Endothelial cell of umbilical vein (primary cell): Measurements from ENCODE around the gene SGPL1. TPM values are rescaled to one million over a fixed set of nuclear protein-coding genes. Genes with fewer than 3 reads are reported as not detected.

Experiments used
- BruUV-seq: library from RNA; stranded (reverse); fragments of 400-500 nt; replicated peaks from 2 replicates; lab custom pipeline; 2021; lab: Mats Ljungman, UMichigan
- CTCF ChIA-PET: fragments of 300-600, 350-600 bp; sonication (Branson Sonifier 250); formaldehyde crosslinking; loops from one replicate; lab custom pipeline; 2021; ENCODE audit warnings: antibody characterized with exemption, inconsistent platforms; lab: Charles Lee
- POLR2A ChIA-PET: fragments of 300-600, 350-600 bp; sonication (Branson Sonifier 250); formaldehyde crosslinking; loops from one replicate; lab custom pipeline; 2021; ENCODE audit warnings: antibody characterized with exemption, inconsistent platforms; lab: Charles Lee
- DNase-seq: peaks from one replicate; pipeline ENCODE4 v3.0.0-alpha.2; 2011; ENCODE audit warnings: low read depth, low spot score
- FAIRE-seq: peaks from 2 replicates; lab custom pipeline; 2011; peaks lifted over from hg19 to GRCh38; lab: Jason Lieb, UNC
- H2AFZ ChIP-seq: 2 replicates; pipeline ENCODE4 v1.6.0; 2012; ENCODE audit warnings: low read depth, low read length, control low read depth, inconsistent platforms
- H3K27ac ChIP-seq: 2 replicates; pipeline ENCODE4 v1.5.1; 2011; ENCODE audit warnings: low read depth, mild to moderate bottlenecking, control low read depth, low read length, moderate library complexity; ENCODE audit not compliant: insufficient read depth
- H3K27me3 ChIP-seq, 2 experiments: 2 replicates each; pipeline versions ENCODE4 v1.6.0 to v1.6.1; 2011; ENCODE audit warnings: low read length in 2 of 2, mixed read lengths in 1 of 2; ENCODE audit not compliant: control insufficient read depth in 2 of 2, insufficient read depth in 2 of 2
- H3K36me3 ChIP-seq, 2 experiments: 2 replicates in 1 of 2; 3 replicates in 1 of 2; pipeline ENCODE4 v1.5.1; 2011; ENCODE audit warnings: low read length in 2 of 2, mild to moderate bottlenecking in 1 of 2, moderate library complexity in 1 of 2; ENCODE audit not compliant: control insufficient read depth in 2 of 2, insufficient read depth in 2 of 2; ENCODE audit errors: extremely low read depth in 1 of 2
- H3K4me1 ChIP-seq: 3 replicates; pipeline ENCODE4 v1.5.1; 2011; ENCODE audit warnings: mild to moderate bottlenecking, low read length; ENCODE audit not compliant: control insufficient read depth, insufficient read depth; ENCODE audit errors: extremely low read depth
- H3K4me2 ChIP-seq: 2 replicates; pipeline ENCODE4 v1.6.1; 2011; ENCODE audit warnings: low read length, control low read depth, mixed read lengths; ENCODE audit not compliant: insufficient read depth
- H3K4me3 ChIP-seq, 3 experiments: fragments of 200-600 bp in 1 of 3; sonication (generic), shearing (Covaris generic) in 1 of 3; replicated peaks in 1 of 3; 2 replicates each; pipeline ENCODE4 v1.5.1; 2011 to 2016; ENCODE audit warnings: control low read depth in 3 of 3, low read length in 3 of 3, mild to moderate bottlenecking in 2 of 3, inconsistent platforms in 1 of 3, low read depth in 1 of 3, moderate library complexity in 1 of 3; ENCODE audit not compliant: insufficient read depth in 1 of 3
- H3K79me2 ChIP-seq: 2 replicates; pipeline ENCODE4 v1.6.0; 2012; ENCODE audit warnings: low read length, inconsistent platforms; ENCODE audit not compliant: control insufficient read depth, insufficient read depth
- H3K9ac ChIP-seq: replicated peaks from 2 replicates; pipeline ENCODE3; 2011; ENCODE audit warnings: low read length, control low read depth; ENCODE audit not compliant: insufficient read depth; ENCODE audit errors: extremely low read depth
- H3K9me1 ChIP-seq: replicated peaks from 3 replicates; pipeline ENCODE4 v1.6.0; 2011; ENCODE audit warnings: mild to moderate bottlenecking, low read length; ENCODE audit not compliant: control insufficient read depth, insufficient read depth; ENCODE audit errors: extremely low read depth
- H3K9me3 ChIP-seq: replicated peaks from 2 replicates; pipeline ENCODE4 v1.5.1; 2012; ENCODE audit warnings: low read length, inconsistent platforms; ENCODE audit not compliant: control insufficient read depth, insufficient read depth
- H4K20me1 ChIP-seq: replicated peaks from 2 replicates; pipeline ENCODE3; 2011; ENCODE audit warnings: mild to moderate bottlenecking, low read length; ENCODE audit not compliant: control insufficient read depth, insufficient read depth; ENCODE audit errors: extremely low read depth
- CTCF ChIP-seq, 2 donors: IDR thresholded peaks; 1 replicate in 1 of 2; 2 replicates in 1 of 2; pipeline ENCODE4 v1.5.1; 2011; ENCODE audit warnings: low read length in 2 of 2, mild to moderate bottlenecking in 2 of 2, moderate library complexity in 2 of 2, control low read depth in 1 of 2, inconsistent platforms in 1 of 2, low read depth in 1 of 2; ENCODE audit not compliant: insufficient read depth in 1 of 2; ENCODE audit errors: extremely low read depth in 1 of 2
- EZH2 ChIP-seq: IDR thresholded peaks from 2 replicates; pipeline ENCODE4 v1.6.1; 2012; ENCODE audit warnings: borderline replicate concordance, low read depth, mild to moderate bottlenecking, moderate library complexity, low read length, inconsistent platforms; ENCODE audit not compliant: severe bottlenecking
- FOS ChIP-seq: IDR thresholded peaks from 2 replicates; pipeline ENCODE4 v1.6.1; 2011; ENCODE audit warnings: mild to moderate bottlenecking, low read length, moderate library complexity, borderline replicate concordance; ENCODE audit not compliant: insufficient read depth
- GATA2 ChIP-seq: IDR thresholded peaks from 2 replicates; pipeline ENCODE4 v1.7.0; 2011; ENCODE audit warnings: low read depth, mild to moderate bottlenecking, moderate library complexity, mixed read lengths, low read length; ENCODE audit not compliant: insufficient read length, insufficient read depth
- JUN ChIP-seq: IDR thresholded peaks from 2 replicates; pipeline ENCODE4 v1.6.1; 2011; ENCODE audit warnings: borderline replicate concordance, low read depth; ENCODE audit not compliant: insufficient read length, insufficient read depth
- MAX ChIP-seq: IDR thresholded peaks from 2 replicates; pipeline ENCODE4 v1.6.1; 2011; ENCODE audit not compliant: insufficient read depth, insufficient read length
- MYC ChIP-seq: IDR thresholded peaks from one replicate; pipeline ENCODE4 v1.6.1; 2011; ENCODE audit warnings: mild to moderate bottlenecking, low read depth, low read length
- POLR2A ChIP-seq: IDR thresholded peaks from 2 replicates; pipeline ENCODE4 v1.6.1; 2012; ENCODE audit warnings: low read depth, mild to moderate bottlenecking, control low read depth, low read length
- POLR2AphosphoS5 ChIP-seq: IDR thresholded peaks from 2 replicates; pipeline ENCODE4 v1.6.1; 2012; ENCODE audit warnings: low read depth, mild to moderate bottlenecking, control low read depth, low read length, moderate library complexity; ENCODE audit not compliant: insufficient read depth
- dilution Hi-C: fragments of 300-500 bp; cut with MboI; formaldehyde crosslinking; loops from one replicate; pipeline ENCODE4 v1.15.0; 2019; ENCODE audit warnings: low sequenced_read_pairs; ENCODE audit not compliant: extremely low pct_ligation_motif_present
- intact Hi-C: fragments of 100-400 bp; cut with micrococcal nuclease; formaldehyde crosslinking; loops from one replicate; pipeline ENCODE4 v1.10.0; 2022
- polyA plus RNA-seq, 4 experiments: library from polyadenylated mRNA; depleted of rRNA in 3 of 4; stranded (reverse) in 3 of 4; unstranded in 1 of 4; fragments of >200 nt; gene quantifications; 2 replicates each; pipeline versions ENCODE4 v1.2.1 to v1.2.3, GENCODE V29; 2011 to 2012; ENCODE audit warnings: missing spikeins in 1 of 4
- total RNA-seq: library from RNA; stranded (reverse); gene quantifications from 2 replicates; pipeline ENCODE4 v1.2.3, GENCODE V29; 2021

SGPL1 gene
- total and polyA plus RNA-seq, 2 donors (not counting 3 experiments of a cell fraction or from before 2014, with no cell fraction given) = 11.4 to 25.2 TPM

GRCh38 chr10:70780370-70780760, 35.4 kb upstream of the SGPL1 start:
- intact Hi-C loops = no loop called here
- H3K9ac ChIP-seq = no peak overlapping the region
- no peaks in the 10 kb centered on the region for H3K9me3 ChIP-seq
- H3K79me2 ChIP-seq = no peaks in the 10 kb centered on the region
- H2AFZ ChIP-seq = no peak overlapping the region
- H3K27ac ChIP-seq = no peak overlapping the region
- ChIA-PET POLR2A (no interaction called here), CTCF (no interaction called here)
- no peak overlapping the region for H3K4me2 ChIP-seq
- no peak for FAIRE-seq
- no peak overlapping the region for H3K4me3 ChIP-seq
- H3K9me1 ChIP-seq = no peaks in the 10 kb centered on the region
- H3K4me1 ChIP-seq = no peaks in the 10 kb centered on the region
- no peak for TF ChIP-seq MYC
- no peak for TF ChIP-seq POLR2AphosphoS5
- TF ChIP-seq EZH2 = no peak
- no peaks in the 10 kb centered on the region for H4K20me1 ChIP-seq
- no peak for DNase-seq
- H3K36me3 ChIP-seq = no peaks in the 10 kb centered on the region
- H3K27me3 ChIP-seq = peaks cover 8 to 15% of the 10 kb centered on the region in 2 experiments
- dilution Hi-C loops = no loop called here
- BruUV-seq = no TSS peak

GRCh38 chr10:70780772-70781171, 35.0 kb upstream of the SGPL1 start:
- TF ChIP-seq MYC (no peak), MAX (no peak), FOS (no peak), GATA2 (no peak), JUN (no peak), POLR2A (no peak), CTCF (IDR thresholded peaks at IDR 0.05; ENCODE audit: extremely low read depth in 1 of 2, insufficient read depth in 1 of 2, low read depth in 1 of 2, low read length in 2 of 2) (no peak), POLR2AphosphoS5 (no peak)
- H3K4me3 ChIP-seq = no peak overlapping the region
- no peak overlapping the region for H3K4me2 ChIP-seq
- H3K27ac ChIP-seq = no peak overlapping the region
- intact Hi-C loops (no loop called here), dilution Hi-C loops (no loop called here)
- no peaks in the 10 kb centered on the region for H3K4me1 ChIP-seq
- H4K20me1 ChIP-seq = no peaks in the 10 kb centered on the region
- POLR2A ChIA-PET = no interaction called here
- H3K9me1 ChIP-seq = no peaks in the 10 kb centered on the region
- H3K36me3 ChIP-seq = no peaks in the 10 kb centered on the region
- no peak overlapping the region for H2AFZ ChIP-seq
- FAIRE-seq (no peak), DNase-seq (no peak)
- no peak overlapping the region for H3K9ac ChIP-seq
- H3K27me3 ChIP-seq = peaks cover 8 to 16% of the 10 kb centered on the region in 2 experiments
- BruUV-seq = no TSS peak
- CTCF ChIA-PET = no interaction called here
- H3K79me2 ChIP-seq = no peaks in the 10 kb centered on the region
- no peaks in the 10 kb centered on the region for H3K9me3 ChIP-seq
